Measurements from ENCODE around the gene EMC8. TPM values are rescaled to one million over a fixed set of nuclear protein-coding genes. Genes with fewer than 3 reads are reported as not detected.

The EMC8 gene
- total RNA-seq, 2 donors from 2014 or later, result 18.8 to 40.7 TPM

GRCh38 chr16:85832570-85833218, 33.4 kb upstream of the EMC8 start:
- H3K4me3 ChIP-seq, result no peak overlapping the region
- no peak overlapping the region for H3K27ac ChIP-seq
- no peaks in the 10 kb centered on the region for H3K36me3 ChIP-seq
- no peaks in the 10 kb centered on the region for H3K9me3 ChIP-seq
- no peak for TF ChIP-seq CTCF (IDR thresholded peaks at IDR 0.05)
- no peaks in the 10 kb centered on the region for H3K4me1 ChIP-seq
- no peaks in the 10 kb centered on the region for H3K27me3 ChIP-seq
- DNase-seq (ENCODE audit: low spot score), result no peak

- Histone ChIP-seq H3K9me3 (no peaks in the 10 kb centered on the region), H3K27me3 (no peaks in the 10 kb centered on the region)
- no peak for DNase-seq (ENCODE audit: low spot score)
Observed at GRCh38 chr16:85830821-85831220, 31.5 kb upstream of the EMC8 start.

GRCh38 chr16:85829751-85830445, 30.6 kb upstream of the EMC8 start:
- DNase-seq (ENCODE audit: low spot score), result no peak
- Histone ChIP-seq H3K4me1 (no peaks in the 10 kb centered on the region), H3K27me3 (no peaks in the 10 kb centered on the region), H3K9me3 (no peaks in the 10 kb centered on the region), H3K4me3 (no peak overlapping the region), H3K36me3 (no peaks in the 10 kb centered on the region), H3K27ac (no peak overlapping the region)
- no peak for TF ChIP-seq CTCF (IDR thresholded peaks at IDR 0.05)

More at GRCh38 chr16:85830821-85831220, 31.5 kb upstream of the EMC8 start:
- Histone ChIP-seq H3K27ac (no peak overlapping the region), H3K36me3 (no peaks in the 10 kb centered on the region), H3K4me1 (no peaks in the 10 kb centered on the region), H3K4me3 (no peak overlapping the region)
- TF ChIP-seq CTCF (IDR thresholded peaks at IDR 0.05), result no peak

GRCh38 chr16:85829171-85829719, 29.9 kb upstream of the EMC8 start:
- no peak overlapping the region for H3K4me3 ChIP-seq
- no peaks in the 10 kb centered on the region for H3K36me3 ChIP-seq
- no peaks in the 10 kb centered on the region for H3K4me1 ChIP-seq
- no peak for DNase-seq (ENCODE audit: low spot score)
- no peak overlapping the region for H3K27ac ChIP-seq
- no peak for TF ChIP-seq CTCF (IDR thresholded peaks at IDR 0.05)
- H3K27me3 ChIP-seq, result no peaks in the 10 kb centered on the region
- H3K9me3 ChIP-seq, result no peaks in the 10 kb centered on the region

- Histone ChIP-seq H3K27me3 (no peaks in the 10 kb centered on the region), H3K4me3 (no peak overlapping the region), H3K36me3 (no peaks in the 10 kb centered on the region), H3K4me1 (no peaks in the 10 kb centered on the region), H3K9me3 (no peaks in the 10 kb centered on the region), H3K27ac (no peak overlapping the region)
- TF ChIP-seq CTCF (IDR thresholded peaks at IDR 0.05), result no peak
- DNase-seq (ENCODE audit: low spot score), result no peak
Observed at GRCh38 chr16:85828166-85828565, 28.8 kb upstream of the EMC8 start.
